Neural cell (in vitro differentiated cells): Measurements from ENCODE around the gene POLR1F. TPM values are rescaled to one million over a fixed set of nuclear protein-coding genes. Genes with fewer than 3 reads are reported as not detected.

Experiments
- H2AFZ ChIP-seq: fragments of 200-600, 300-800 bp; sonication (generic), shearing (Covaris generic); 2 replicates; pipeline ENCODE4 v1.6.0; 2014; ENCODE audit warnings: low read depth, mild to moderate bottlenecking, antibody characterized with exemption, low read length, moderate library complexity
- H3F3A ChIP-seq: fragments of 200-600 bp; shearing (Covaris generic); 2 replicates; pipeline ENCODE4 v1.6.1; 2016; ENCODE audit warnings: mild to moderate bottlenecking, moderate library complexity, mixed read lengths, antibody characterized with exemption, low read length; ENCODE audit not compliant: insufficient read depth, poor library complexity, severe bottlenecking
- H3K27ac ChIP-seq: fragments of 200-600, 300-800 bp; sonication (generic), shearing (Covaris generic); 2 replicates; pipeline ENCODE4 v1.5.1; 2014; ENCODE audit warnings: mild to moderate bottlenecking, low read length, moderate library complexity
- H3K27me3 ChIP-seq: fragments of 300-800, 200-600 bp; sonication (generic), shearing (Covaris generic); 2 replicates; pipeline ENCODE4 v1.6.0; 2014; ENCODE audit warnings: mild to moderate bottlenecking, low read depth, low read length, moderate library complexity; ENCODE audit not compliant: insufficient read depth
- H3K36me3 ChIP-seq: fragments of 300-800, 200-600 bp; sonication (generic), shearing (Covaris generic); 2 replicates; pipeline ENCODE4 v1.5.1; 2014; ENCODE audit warnings: mild to moderate bottlenecking, antibody characterized with exemption, low read length, moderate library complexity; ENCODE audit not compliant: insufficient read depth
- H3K4me2 ChIP-seq: fragments of 300-800, 200-600 bp; sonication (generic), shearing (Covaris generic); 2 replicates; pipeline ENCODE4 v1.6.0; 2014; ENCODE audit warnings: mild to moderate bottlenecking, low read length
- H3K4me3 ChIP-seq: fragments of 300-800, 200-600 bp; sonication (generic), shearing (Covaris generic); 2 replicates; pipeline ENCODE4 v1.5.1; 2014; ENCODE audit warnings: mild to moderate bottlenecking, low read length, moderate library complexity
- H3K79me2 ChIP-seq: fragments of 200-600 bp; shearing (Covaris generic); replicated peaks from 2 replicates; pipeline ENCODE4 v1.6.0; 2014; ENCODE audit warnings: mild to moderate bottlenecking, low read length, moderate library complexity; ENCODE audit not compliant: insufficient read depth
- H3K9ac ChIP-seq: fragments of 300-800, 200-600 bp; sonication (generic), shearing (Covaris generic); 2 replicates; pipeline ENCODE4 v1.6.1; 2016; ENCODE audit warnings: mild to moderate bottlenecking, low read length, mixed read lengths
- H3K9me2 ChIP-seq: fragments of 200-600 bp; shearing (Covaris generic); 2 replicates; pipeline ENCODE4 v1.6.1; 2016; ENCODE audit warnings: mild to moderate bottlenecking, low read length, mixed read lengths; ENCODE audit not compliant: insufficient read depth
- H3K9me3 ChIP-seq: fragments of 200-600, 300-800 bp; sonication (generic), shearing (Covaris generic); 2 replicates; pipeline ENCODE4 v1.6.1; 2016; ENCODE audit warnings: mild to moderate bottlenecking, mixed run types, low read length, moderate library complexity, mixed read lengths
- H4K20me1 ChIP-seq: fragments of 200-600 bp; shearing (Covaris generic); 2 replicates; pipeline ENCODE4 v1.6.1; 2016; ENCODE audit warnings: mild to moderate bottlenecking, mixed run types; ENCODE audit not compliant: insufficient read depth
- CTCF ChIP-seq: fragments of 450-650 bp; IDR thresholded peaks from 2 replicates; pipeline ENCODE4 v1.5.1; 2014; ENCODE audit warnings: antibody characterized with exemption, mild to moderate bottlenecking, moderate library complexity; ENCODE audit not compliant: poor library complexity, severe bottlenecking
- EP300 ChIP-seq: fragments of 450-650 bp; conservative IDR thresholded peaks from 2 replicates; pipeline ENCODE4 v1.6.1; 2014; ENCODE audit warnings: antibody characterized with exemption, mild to moderate bottlenecking, moderate library complexity; ENCODE audit not compliant: poor library complexity, severe bottlenecking
- EZH2 ChIP-seq: fragments of 200-600, 300-800 bp; shearing (Covaris generic), sonication (generic); IDR thresholded peaks from 2 replicates; pipeline ENCODE4 v1.6.1; 2014; ENCODE audit warnings: antibody characterized with exemption, low read length, borderline replicate concordance, mild to moderate bottlenecking; ENCODE audit not compliant: insufficient read depth, poor library complexity, severe bottlenecking
- MXI1 ChIP-seq: fragments of 450-650 bp; conservative IDR thresholded peaks from 2 replicates; pipeline ENCODE4 v1.6.1; 2014; ENCODE audit warnings: antibody characterized with exemption, mild to moderate bottlenecking; ENCODE audit not compliant: poor library complexity, severe bottlenecking
- POLR2AphosphoS5 ChIP-seq: IDR thresholded peaks from 2 replicates; pipeline ENCODE4 v1.6.1; 2012
- RAD21 ChIP-seq: fragments of 450-650 bp; conservative IDR thresholded peaks from 2 replicates; pipeline ENCODE4 v1.6.1; 2014; ENCODE audit warnings: antibody characterized with exemption, mild to moderate bottlenecking, moderate library complexity
- SMC3 ChIP-seq: fragments of 450-650 bp; conservative IDR thresholded peaks from 2 replicates; pipeline ENCODE4 v1.6.1; 2014; ENCODE audit warnings: antibody characterized with exemption, mild to moderate bottlenecking, moderate library complexity; ENCODE audit not compliant: poor library complexity
- TAF1 ChIP-seq: IDR thresholded peaks from 2 replicates; pipeline ENCODE4 v1.6.1; 2012; ENCODE audit warnings: low read depth
- polyA plus RNA-seq: library from polyadenylated mRNA; depleted of rRNA; stranded (reverse); fragments of >200 nt; gene quantifications from 2 replicates; pipeline ENCODE4 v1.2.3, GENCODE V29; 2014
- TF ChIP-seq, protein P1 (sequence below): IDR thresholded peaks from 2 replicates; pipeline ENCODE4 v1.6.1; 2012; ENCODE audit warnings: borderline replicate concordance

The POLR1F gene
- polyA plus RNA-seq, 1 donor from 2014 or later: 11.9 TPM

DNA sequence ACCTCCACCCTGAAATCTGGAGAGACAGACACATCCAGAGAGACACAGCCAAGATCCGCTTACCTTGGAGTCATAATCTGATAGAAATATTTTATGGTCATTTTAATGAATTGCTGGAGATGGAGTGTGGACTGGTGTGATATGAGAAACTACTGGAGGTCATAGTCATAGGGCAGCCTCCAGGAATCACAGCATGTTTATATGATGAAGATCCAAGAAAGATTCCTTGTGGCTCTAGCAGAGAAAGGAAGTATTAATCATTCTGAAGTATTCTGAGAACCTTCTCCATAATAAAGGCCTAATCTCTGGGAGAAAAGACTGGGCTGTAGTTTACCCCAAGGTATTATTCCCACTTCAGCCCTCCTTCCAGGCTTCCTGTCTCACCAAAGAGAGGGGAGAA is 38.0 kb downstream of the POLR1F start:
- no peaks in the 10 kb centered on the region for H3K9me2 ChIP-seq
- no peak overlapping the region for H3K4me2 ChIP-seq
- TF ChIP-seq MXI1: no peak
- TF ChIP-seq POLR2AphosphoS5: no peak
- TF ChIP-seq, protein P1, sequence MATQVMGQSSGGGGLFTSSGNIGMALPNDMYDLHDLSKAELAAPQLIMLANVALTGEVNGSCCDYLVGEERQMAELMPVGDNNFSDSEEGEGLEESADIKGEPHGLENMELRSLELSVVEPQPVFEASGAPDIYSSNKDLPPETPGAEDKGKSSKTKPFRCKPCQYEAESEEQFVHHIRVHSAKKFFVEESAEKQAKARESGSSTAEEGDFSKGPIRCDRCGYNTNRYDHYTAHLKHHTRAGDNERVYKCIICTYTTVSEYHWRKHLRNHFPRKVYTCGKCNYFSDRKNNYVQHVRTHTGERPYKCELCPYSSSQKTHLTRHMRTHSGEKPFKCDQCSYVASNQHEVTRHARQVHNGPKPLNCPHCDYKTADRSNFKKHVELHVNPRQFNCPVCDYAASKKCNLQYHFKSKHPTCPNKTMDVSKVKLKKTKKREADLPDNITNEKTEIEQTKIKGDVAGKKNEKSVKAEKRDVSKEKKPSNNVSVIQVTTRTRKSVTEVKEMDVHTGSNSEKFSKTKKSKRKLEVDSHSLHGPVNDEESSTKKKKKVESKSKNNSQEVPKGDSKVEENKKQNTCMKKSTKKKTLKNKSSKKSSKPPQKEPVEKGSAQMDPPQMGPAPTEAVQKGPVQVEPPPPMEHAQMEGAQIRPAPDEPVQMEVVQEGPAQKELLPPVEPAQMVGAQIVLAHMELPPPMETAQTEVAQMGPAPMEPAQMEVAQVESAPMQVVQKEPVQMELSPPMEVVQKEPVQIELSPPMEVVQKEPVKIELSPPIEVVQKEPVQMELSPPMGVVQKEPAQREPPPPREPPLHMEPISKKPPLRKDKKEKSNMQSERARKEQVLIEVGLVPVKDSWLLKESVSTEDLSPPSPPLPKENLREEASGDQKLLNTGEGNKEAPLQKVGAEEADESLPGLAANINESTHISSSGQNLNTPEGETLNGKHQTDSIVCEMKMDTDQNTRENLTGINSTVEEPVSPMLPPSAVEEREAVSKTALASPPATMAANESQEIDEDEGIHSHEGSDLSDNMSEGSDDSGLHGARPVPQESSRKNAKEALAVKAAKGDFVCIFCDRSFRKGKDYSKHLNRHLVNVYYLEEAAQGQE: no peak
- no peak for TF ChIP-seq CTCF
- TF ChIP-seq SMC3: no peak
- TF ChIP-seq TAF1: no peak
- no peak for TF ChIP-seq EP300
- no peak for TF ChIP-seq EZH2
- TF ChIP-seq RAD21: no peak
- H3K79me2 ChIP-seq: no peaks in the 10 kb centered on the region
- no peaks in the 10 kb centered on the region for H3K27me3 ChIP-seq
- no peak overlapping the region for H3K4me3 ChIP-seq
- H3K9me3 ChIP-seq: no peaks in the 10 kb centered on the region
- no peak overlapping the region for H3K9ac ChIP-seq
- H2AFZ ChIP-seq: no peak overlapping the region
- no peaks in the 10 kb centered on the region for H3F3A ChIP-seq
- no peak overlapping the region for H3K27ac ChIP-seq
- H4K20me1 ChIP-seq: no peaks in the 10 kb centered on the region
- no peaks in the 10 kb centered on the region for H3K36me3 ChIP-seq

- H3K36me3 ChIP-seq: no peaks in the 10 kb centered on the region
- H2AFZ ChIP-seq: no peak overlapping the region
- no peak overlapping the region for H3K4me3 ChIP-seq
Measured at GRCh38 chr7:19665399-19666008, 43.3 kb downstream of the POLR1F start.

More at GRCh38 chr7:19665399-19666008, 43.3 kb downstream of the POLR1F start:
- Histone ChIP-seq H3K9me3 (no peaks in the 10 kb centered on the region), H3K4me2 (no peak overlapping the region), H3K9ac (no peak overlapping the region), H3F3A (no peaks in the 10 kb centered on the region), H3K27me3 (no peaks in the 10 kb centered on the region), H3K79me2 (no peaks in the 10 kb centered on the region), H3K27ac (no peak overlapping the region), H4K20me1 (no peaks in the 10 kb centered on the region), H3K9me2 (no peaks in the 10 kb centered on the region)
- TF ChIP-seq TAF1 (no peak), MXI1 (no peak), POLR2AphosphoS5 (no peak), EP300 (no peak), SMC3 (peak; percentile 84), CTCF (peak; percentile 79), RAD21 (peak; percentile 82), EZH2 (no peak)
- TF ChIP-seq, protein P1: no peak
